Smooth muscle cell (in vitro differentiated cells): Measurements from ENCODE around the gene CMTM4. TPM values are rescaled to one million over a fixed set of nuclear protein-coding genes. Genes with fewer than 3 reads are reported as not detected.
"Not testable (repeated sequence)": the region's sequence is repeated elsewhere in the genome, so short reads cannot be mapped to it uniquely, and the experiment has no call there.

ENCODE experiments used
- DNase-seq: peaks from one replicate; lab custom pipeline; 2025; ENCODE audit not compliant: unreplicated experiment; lab: John Stamatoyannopoulos, UW
- H2AFZ ChIP-seq: fragments of 200-600 bp; sonication (generic); 2 replicates; pipeline ENCODE4 v1.6.0; 2016; ENCODE audit warnings: antibody characterized with exemption, low read depth, mild to moderate bottlenecking
- H3F3A ChIP-seq: fragments of 200-600 bp; sonication (generic); 2 replicates; pipeline ENCODE4 v1.6.0; 2017; ENCODE audit warnings: antibody characterized with exemption, low read depth
- H3K27ac ChIP-seq: fragments of 200-600 bp; sonication (generic); 2 replicates; pipeline ENCODE4 v1.5.1; 2016; ENCODE audit warnings: low read depth, mild to moderate bottlenecking
- H3K27me3 ChIP-seq: fragments of 200-600 bp; sonication (generic); 2 replicates; pipeline ENCODE4 v1.6.1; 2016; ENCODE audit warnings: low read depth, mild to moderate bottlenecking
- H3K36me3 ChIP-seq: fragments of 200-600 bp; sonication (generic); 2 replicates; pipeline ENCODE4 v1.5.1; 2016; ENCODE audit warnings: low read depth
- H3K4me1 ChIP-seq: fragments of 200-600 bp; sonication (generic); 2 replicates; pipeline ENCODE4 v1.5.1; 2016; ENCODE audit warnings: low read depth
- H3K4me2 ChIP-seq: fragments of 200-600 bp; sonication (generic); 2 replicates; pipeline ENCODE4 v1.6.0; 2016; ENCODE audit warnings: mild to moderate bottlenecking
- H3K4me3 ChIP-seq: fragments of 200-600 bp; sonication (generic); 2 replicates; pipeline ENCODE4 v1.5.1; 2016; ENCODE audit warnings: mild to moderate bottlenecking
- H3K79me2 ChIP-seq: fragments of 200-600 bp; sonication (generic); 2 replicates; pipeline ENCODE4 v1.6.0; 2016; ENCODE audit warnings: low read depth, mild to moderate bottlenecking
- H3K9ac ChIP-seq: fragments of 200-600 bp; sonication (generic); 2 replicates; pipeline ENCODE4 v1.6.0; 2016; ENCODE audit warnings: low read depth
- H3K9me3 ChIP-seq: fragments of 200-600 bp; sonication (generic); replicated peaks from 2 replicates; pipeline ENCODE4 v1.5.1; 2016; ENCODE audit warnings: low read depth
- H4K20me1 ChIP-seq: fragments of 200-600 bp; sonication (generic); 2 replicates; pipeline ENCODE4 v1.6.0; 2016; ENCODE audit warnings: low read depth
- WGBS: methylation state at CpG from one replicate; pipeline ENCODE4 v1.1.7; 2016; ENCODE audit warnings: low lambda C conversion rate; 5-methylcytosine and 5-hydroxymethylcytosine counted together
- polyA plus RNA-seq: library from polyadenylated mRNA; unstranded; fragments of >200 nt; fragmentation: Nextera tagmentation; extraction: Ambion mirVana; gene quantifications from 2 replicates; pipeline ENCODE4 v1.2.1, GENCODE V29; 2016
- total RNA-seq: library from RNA; depleted of rRNA; stranded (reverse); fragments of >200 nt; gene quantifications from 2 replicates; pipeline ENCODE4 v1.2.3, GENCODE V29; 2014
- TF ChIP-seq, protein P1 (sequence below): fragments of 200-600 bp; sonication (generic); IDR thresholded peaks from 2 replicates; pipeline ENCODE4 v1.5.1; 2017; ENCODE audit warnings: borderline replicate concordance, mild to moderate bottlenecking, antibody characterized with exemption; ENCODE audit not compliant: insufficient read depth, poor library complexity, severe bottlenecking

Gene CMTM4
- total and polyA plus RNA-seq, 2 experiments from 2014 or later: 7.2 to 25.2 TPM

DNA sequence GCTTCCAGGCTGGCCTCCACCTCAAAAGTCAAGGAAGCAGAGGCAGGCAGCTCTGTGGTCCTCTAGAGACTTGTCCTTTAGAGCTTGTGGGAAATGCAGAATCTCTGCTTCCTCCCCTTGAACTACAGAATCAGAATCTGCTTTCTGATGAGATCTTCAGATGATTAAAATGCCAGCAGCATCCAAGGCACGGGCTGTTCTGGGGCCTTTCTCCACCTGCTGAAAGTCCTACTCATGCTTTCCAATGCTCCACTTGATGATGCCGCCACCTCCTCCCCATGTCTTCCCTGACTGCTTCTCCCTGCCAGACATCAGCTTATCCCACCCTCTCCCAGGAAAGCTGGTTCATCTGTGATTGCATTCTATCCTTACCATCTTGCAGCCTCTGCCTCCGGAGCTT lies 58.7 kb downstream of the CMTM4 start:
- H3K27me3 ChIP-seq: no peaks in the 10 kb centered on the region
- no peak overlapping the region for H3K27ac ChIP-seq
- no peak for DNase-seq
- H3K36me3 ChIP-seq: no peaks in the 10 kb centered on the region
- H3K4me2 ChIP-seq: no peak overlapping the region
- H3K4me3 ChIP-seq: no peak overlapping the region
- H3K9me3 ChIP-seq: no peaks in the 10 kb centered on the region
- WGBS: 90% methylated on average over 3 of the region's 3 CpGs
- H3K4me1 ChIP-seq: no peaks in the 10 kb centered on the region
- no peak overlapping the region for H2AFZ ChIP-seq
- H3K9ac ChIP-seq: no peak overlapping the region
- peaks cover 11% of the 10 kb centered on the region for H4K20me1 ChIP-seq
- no peaks in the 10 kb centered on the region for H3F3A ChIP-seq
- no peaks in the 10 kb centered on the region for H3K79me2 ChIP-seq
- TF ChIP-seq, protein P1, sequence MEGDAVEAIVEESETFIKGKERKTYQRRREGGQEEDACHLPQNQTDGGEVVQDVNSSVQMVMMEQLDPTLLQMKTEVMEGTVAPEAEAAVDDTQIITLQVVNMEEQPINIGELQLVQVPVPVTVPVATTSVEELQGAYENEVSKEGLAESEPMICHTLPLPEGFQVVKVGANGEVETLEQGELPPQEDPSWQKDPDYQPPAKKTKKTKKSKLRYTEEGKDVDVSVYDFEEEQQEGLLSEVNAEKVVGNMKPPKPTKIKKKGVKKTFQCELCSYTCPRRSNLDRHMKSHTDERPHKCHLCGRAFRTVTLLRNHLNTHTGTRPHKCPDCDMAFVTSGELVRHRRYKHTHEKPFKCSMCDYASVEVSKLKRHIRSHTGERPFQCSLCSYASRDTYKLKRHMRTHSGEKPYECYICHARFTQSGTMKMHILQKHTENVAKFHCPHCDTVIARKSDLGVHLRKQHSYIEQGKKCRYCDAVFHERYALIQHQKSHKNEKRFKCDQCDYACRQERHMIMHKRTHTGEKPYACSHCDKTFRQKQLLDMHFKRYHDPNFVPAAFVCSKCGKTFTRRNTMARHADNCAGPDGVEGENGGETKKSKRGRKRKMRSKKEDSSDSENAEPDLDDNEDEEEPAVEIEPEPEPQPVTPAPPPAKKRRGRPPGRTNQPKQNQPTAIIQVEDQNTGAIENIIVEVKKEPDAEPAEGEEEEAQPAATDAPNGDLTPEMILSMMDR: no peak

DNA sequence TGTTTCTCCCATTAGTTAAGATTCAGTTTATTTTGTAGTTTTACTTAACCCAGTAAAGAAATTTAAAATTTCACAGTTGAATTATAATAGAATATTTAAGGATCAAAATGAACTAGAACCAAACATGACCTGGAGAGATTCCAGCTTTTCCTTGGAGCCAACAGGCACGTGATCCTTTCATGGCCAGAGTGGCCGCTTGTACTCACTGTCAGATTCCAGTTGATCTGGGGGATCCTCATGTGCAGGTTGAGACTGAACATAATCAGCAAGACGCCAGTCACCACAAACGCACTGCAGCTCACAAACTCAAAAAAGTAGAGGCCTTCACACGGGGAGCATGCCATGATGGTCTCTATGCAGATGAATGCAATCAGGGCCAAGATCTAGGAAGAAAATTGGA lies 60.3 kb downstream of the CMTM4 start:
- no peak for DNase-seq
- Histone ChIP-seq H3K4me3 (no peak overlapping the region), H3K36me3 (no peaks in the 10 kb centered on the region), H3K9me3 (no peaks in the 10 kb centered on the region), H2AFZ (no peak overlapping the region), H4K20me1 (peaks cover 11% of the 10 kb centered on the region), H3K4me1 (no peaks in the 10 kb centered on the region), H3K9ac (no peak overlapping the region), H3K79me2 (no peaks in the 10 kb centered on the region), H3F3A (no peaks in the 10 kb centered on the region), H3K4me2 (no peak overlapping the region), H3K27me3 (no peaks in the 10 kb centered on the region), H3K27ac (no peak overlapping the region)
- WGBS: 95% methylated on average over 5 of the region's 5 CpGs
- TF ChIP-seq, protein P1: no peak

DNA sequence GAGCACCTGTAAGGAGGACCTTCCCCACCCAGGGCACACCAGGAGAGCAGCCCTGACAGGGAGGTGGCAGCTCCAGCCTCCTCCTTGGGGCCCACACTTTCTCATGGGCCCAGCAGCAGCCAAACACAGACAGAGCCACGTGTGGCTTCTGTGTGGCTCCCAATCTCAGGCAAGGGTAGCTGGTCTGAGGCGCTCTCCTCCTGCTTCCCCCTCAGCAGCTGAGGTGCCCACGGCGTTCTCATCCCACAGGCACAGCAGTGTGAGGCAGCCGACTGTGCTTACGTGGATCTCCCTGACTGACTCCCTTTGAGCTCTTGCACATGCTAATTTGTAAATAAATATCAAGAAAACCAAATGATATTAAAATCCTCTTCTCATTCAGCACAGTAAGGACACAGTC lies 61.1 kb downstream of the CMTM4 start:
- peaks cover 11% of the 10 kb centered on the region for H4K20me1 ChIP-seq
- no peaks in the 10 kb centered on the region for H3K4me1 ChIP-seq
- no peaks in the 10 kb centered on the region for H3K36me3 ChIP-seq
- H3F3A ChIP-seq: no peaks in the 10 kb centered on the region
- H3K27me3 ChIP-seq: no peaks in the 10 kb centered on the region
- no peak overlapping the region for H3K4me3 ChIP-seq
- TF ChIP-seq, protein P1: no peak
- no peak overlapping the region for H2AFZ ChIP-seq
- WGBS: 86% methylated on average over 6 of the region's 6 CpGs
- no peak overlapping the region for H3K4me2 ChIP-seq
- no peak overlapping the region for H3K9ac ChIP-seq
- no peaks in the 10 kb centered on the region for H3K79me2 ChIP-seq
- no peak for DNase-seq
- H3K9me3 ChIP-seq: no peaks in the 10 kb centered on the region
- no peak overlapping the region for H3K27ac ChIP-seq

DNA sequence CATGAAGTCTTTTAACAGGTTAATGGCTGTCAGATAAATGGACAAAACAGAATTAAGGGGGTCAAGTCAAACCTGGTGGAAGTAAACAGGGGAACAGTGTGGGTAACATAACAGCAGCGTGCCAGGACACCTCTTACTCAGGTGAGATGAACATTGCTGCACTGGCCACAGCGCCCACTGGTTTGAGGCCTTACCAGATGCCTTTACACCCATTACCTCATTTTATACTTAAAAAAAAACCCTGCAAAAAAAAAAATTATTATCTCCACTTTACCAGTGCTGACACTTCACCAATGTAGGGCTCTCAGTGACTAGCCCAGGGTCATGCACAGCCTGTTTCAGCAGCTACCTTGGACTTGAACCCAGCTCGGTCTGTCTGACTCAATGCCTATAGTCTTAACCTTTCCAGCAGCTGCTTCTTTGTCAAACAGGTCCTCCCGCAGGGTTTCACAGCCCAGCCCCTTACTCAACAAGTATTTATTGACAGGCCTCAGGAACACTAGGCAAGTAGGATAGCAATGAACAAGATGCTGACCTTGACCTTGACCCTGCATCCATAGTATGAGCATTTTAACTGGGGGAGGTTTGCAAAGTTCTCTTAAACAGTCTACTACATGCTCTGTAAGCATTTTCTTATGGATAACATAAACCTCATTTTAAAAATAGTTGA lies 61.9 kb downstream of the CMTM4 start:
- Histone ChIP-seq H3K36me3 (no peaks in the 10 kb centered on the region), H3K9me3 (no peaks in the 10 kb centered on the region), H3F3A (no peaks in the 10 kb centered on the region), H3K4me2 (no peak overlapping the region), H3K4me3 (no peak overlapping the region), H3K9ac (no peak overlapping the region), H3K4me1 (no peaks in the 10 kb centered on the region), H3K27me3 (no peaks in the 10 kb centered on the region), H3K27ac (no peak overlapping the region), H3K79me2 (no peaks in the 10 kb centered on the region), H2AFZ (no peak overlapping the region), H4K20me1 (peaks cover 5% of the 10 kb centered on the region)
- TF ChIP-seq, protein P1: no peak
- WGBS: 94% methylated on average over 4 of the region's 4 CpGs
- no peak for DNase-seq

DNA sequence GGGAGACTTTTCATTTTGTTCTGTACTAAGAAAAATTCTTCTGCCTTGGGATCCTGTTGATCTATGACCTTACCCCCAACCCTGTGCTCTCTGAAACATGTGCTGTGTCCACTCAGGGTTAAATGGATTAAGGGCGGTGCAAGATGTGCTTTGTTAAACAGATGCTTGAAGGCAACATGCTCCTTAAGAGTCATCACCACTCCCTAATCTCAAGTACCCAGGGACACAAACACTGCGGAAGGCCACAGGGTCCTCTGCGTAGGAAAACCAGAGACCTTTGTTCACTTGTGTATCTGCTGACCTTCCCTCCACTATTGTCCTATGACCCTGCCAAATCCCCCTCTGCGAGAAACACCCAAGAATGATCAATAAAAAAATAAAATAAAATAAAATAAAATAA lies 65.0 kb downstream of the CMTM4 start:
- WGBS: 96% methylated on average over 4 of the region's 4 CpGs

More for the DNA sequence above, 65.0 kb downstream of the CMTM4 start:
- H3K4me2 ChIP-seq, H2AFZ ChIP-seq, H3K4me1 ChIP-seq, H3K27me3 ChIP-seq, H3K27ac ChIP-seq, H4K20me1 ChIP-seq, H3K36me3 ChIP-seq, H3K4me3 ChIP-seq, H3K79me2 ChIP-seq, H3F3A ChIP-seq, H3K9ac ChIP-seq, DNase-seq, H3K9me3 ChIP-seq: not testable (repeated sequence)
